Fibroblast of pulmonary artery (primary cell): Measurements from ENCODE around the gene KRT12.

Experiments
- DNase-seq: peaks from one replicate; pipeline ENCODE4 v3.0.0-alpha.2; 2010; ENCODE audit warnings: low read depth
- H3K4me3 ChIP-seq: replicated peaks from 2 replicates; pipeline ENCODE4 v1.5.1; 2011; ENCODE audit warnings: low read depth, mild to moderate bottlenecking, control low read depth, low read length, moderate library complexity
- TF ChIP-seq, protein P1 (sequence below): IDR thresholded peaks from 2 replicates; pipeline ENCODE4 v1.5.1; 2011; ENCODE audit warnings: mild to moderate bottlenecking, control low read depth, low read length, inconsistent platforms; ENCODE audit errors: missing control alignments

Gene KRT12

DNA sequence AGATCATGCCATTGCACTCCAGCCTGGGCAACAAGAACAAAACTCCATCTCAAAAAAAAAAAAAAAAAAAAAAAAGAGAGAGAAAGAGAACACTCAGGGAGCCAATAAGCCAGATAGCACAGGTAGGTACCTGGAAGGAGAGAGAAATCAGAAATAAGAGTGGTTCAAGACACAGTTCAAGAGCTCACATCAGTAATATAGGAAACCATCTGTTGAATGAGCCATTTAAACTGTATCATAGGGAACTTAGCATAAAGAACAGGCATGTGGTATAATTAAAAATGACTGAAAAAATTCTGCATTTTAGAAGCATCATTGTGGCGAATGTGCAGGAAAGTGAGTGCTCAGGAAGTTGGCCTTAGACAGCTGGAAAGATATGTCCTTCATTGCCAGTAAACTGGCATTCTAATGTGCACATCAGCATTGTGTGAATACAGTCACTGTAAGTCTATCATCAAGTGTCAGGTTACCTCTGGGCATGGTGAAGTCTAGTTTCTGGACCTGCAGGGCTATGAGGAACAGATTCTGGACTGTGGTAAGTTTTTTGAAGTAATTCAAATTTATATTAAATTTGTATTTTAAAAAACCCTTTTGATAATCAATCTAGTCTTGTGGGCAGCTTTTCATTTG lies 20.4 kb downstream of the KRT12 start:
- DNase-seq: no peak
- H3K4me3 ChIP-seq: no peak overlapping the region
- TF ChIP-seq, protein P1, sequence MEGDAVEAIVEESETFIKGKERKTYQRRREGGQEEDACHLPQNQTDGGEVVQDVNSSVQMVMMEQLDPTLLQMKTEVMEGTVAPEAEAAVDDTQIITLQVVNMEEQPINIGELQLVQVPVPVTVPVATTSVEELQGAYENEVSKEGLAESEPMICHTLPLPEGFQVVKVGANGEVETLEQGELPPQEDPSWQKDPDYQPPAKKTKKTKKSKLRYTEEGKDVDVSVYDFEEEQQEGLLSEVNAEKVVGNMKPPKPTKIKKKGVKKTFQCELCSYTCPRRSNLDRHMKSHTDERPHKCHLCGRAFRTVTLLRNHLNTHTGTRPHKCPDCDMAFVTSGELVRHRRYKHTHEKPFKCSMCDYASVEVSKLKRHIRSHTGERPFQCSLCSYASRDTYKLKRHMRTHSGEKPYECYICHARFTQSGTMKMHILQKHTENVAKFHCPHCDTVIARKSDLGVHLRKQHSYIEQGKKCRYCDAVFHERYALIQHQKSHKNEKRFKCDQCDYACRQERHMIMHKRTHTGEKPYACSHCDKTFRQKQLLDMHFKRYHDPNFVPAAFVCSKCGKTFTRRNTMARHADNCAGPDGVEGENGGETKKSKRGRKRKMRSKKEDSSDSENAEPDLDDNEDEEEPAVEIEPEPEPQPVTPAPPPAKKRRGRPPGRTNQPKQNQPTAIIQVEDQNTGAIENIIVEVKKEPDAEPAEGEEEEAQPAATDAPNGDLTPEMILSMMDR: no peak

DNA sequence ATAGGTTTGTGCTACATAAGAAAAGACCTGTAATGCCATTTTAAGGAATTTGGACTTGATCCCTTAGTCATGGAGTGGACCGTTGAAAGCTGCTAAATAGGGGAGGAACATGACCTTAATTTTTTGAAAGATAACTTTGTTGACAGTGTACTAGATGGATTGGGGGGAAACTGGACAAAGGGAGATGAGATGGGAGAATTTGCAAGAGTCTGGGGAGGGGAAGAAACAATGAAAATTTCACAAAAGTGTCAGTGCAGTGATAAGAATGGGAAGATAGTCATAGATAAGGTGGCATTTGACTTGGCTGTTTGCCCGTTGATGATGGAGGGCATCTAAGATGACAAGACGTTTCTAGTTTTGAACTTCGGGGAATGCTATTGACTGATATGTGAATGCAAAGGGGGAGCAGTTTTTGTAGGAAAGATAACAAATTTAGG lies 22.3 kb downstream of the KRT12 start:
- TF ChIP-seq, protein P1: no peak

GRCh38 chr17:40843242-40843641 lies 23.8 kb downstream of the KRT12 start:
- no peak for DNase-seq
- TF ChIP-seq, protein P1: no peak

More for the DNA sequence above, 22.3 kb downstream of the KRT12 start:
- DNase-seq: no peak
- no peak overlapping the region for H3K4me3 ChIP-seq

DNA sequence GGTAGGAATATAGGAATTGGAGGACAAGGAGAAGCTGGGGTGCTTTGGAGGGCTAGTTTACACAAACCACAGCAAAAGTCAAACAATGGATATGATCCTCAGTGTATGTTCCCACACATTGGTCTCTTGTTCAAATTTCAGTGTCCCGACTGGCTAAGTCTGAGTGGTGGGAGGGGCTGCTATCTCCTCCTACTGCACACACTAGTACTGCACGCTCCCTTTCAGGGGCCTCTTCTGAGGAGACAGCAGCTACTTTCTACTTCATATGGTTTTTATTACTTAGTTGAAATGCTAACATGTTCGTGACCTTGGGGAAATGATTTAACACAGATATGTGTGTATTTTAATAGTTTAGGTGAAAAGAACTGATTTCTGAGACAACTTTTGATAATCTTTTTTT lies 25.8 kb downstream of the KRT12 start:
- no peak overlapping the region for H3K4me3 ChIP-seq
- DNase-seq: no peak
- TF ChIP-seq, protein P1: no peak

More at GRCh38 chr17:40843242-40843641, 23.8 kb downstream of the KRT12 start:
- no peak overlapping the region for H3K4me3 ChIP-seq

DNA sequence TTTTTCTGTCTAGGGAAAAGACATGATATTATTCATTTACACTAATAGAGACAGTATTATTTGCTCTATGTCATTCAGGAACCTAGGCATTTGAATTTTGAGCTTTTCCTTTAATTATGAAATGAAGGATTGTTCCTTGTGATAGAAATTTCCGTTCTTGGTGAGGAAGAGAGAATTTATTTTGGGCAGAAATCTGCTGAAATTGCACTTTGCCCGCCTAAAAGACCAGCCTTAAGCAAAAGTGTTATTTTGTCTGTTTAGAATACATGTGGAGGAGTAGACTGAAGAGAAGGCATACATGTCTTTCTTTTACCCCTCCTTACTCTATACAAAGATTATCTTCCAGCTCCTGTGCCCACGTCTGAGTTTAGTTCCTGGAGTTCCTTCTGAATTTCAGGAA lies 27.8 kb downstream of the KRT12 start:
- TF ChIP-seq, protein P1: no peak
- H3K4me3 ChIP-seq: no peak overlapping the region
- no peak for DNase-seq

DNA sequence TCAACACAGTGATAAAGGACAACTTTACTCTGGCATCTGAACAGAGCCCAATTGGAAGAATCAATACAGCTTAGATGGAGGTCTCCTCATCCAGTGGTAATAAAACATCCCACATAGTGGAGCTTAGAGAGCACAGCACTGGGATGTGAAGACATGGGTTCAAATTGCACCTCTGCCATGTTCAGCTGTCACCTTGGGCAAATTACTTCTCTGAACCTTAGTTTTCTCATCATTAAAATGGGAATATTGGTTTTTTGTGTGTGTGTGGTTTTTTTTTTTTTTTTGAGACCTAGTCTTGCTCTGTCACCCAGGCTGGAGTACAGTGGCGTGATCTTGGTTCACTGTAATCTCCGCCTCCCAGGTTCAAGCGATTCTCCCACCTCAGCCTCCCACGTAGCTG lies 31.0 kb downstream of the KRT12 start:
- TF ChIP-seq, protein P1: no peak
- no peak for DNase-seq
- H3K4me3 ChIP-seq: no peak overlapping the region

GRCh38 chr17:40833882-40834281 lies 33.1 kb downstream of the KRT12 start:
- no peak for DNase-seq
- H3K4me3 ChIP-seq: no peak overlapping the region
- TF ChIP-seq, protein P1: no peak
